ENCODE results near the gene RNASEH2A. TPM values are rescaled to one million over a fixed set of nuclear protein-coding genes. Genes with fewer than 3 reads are reported as not detected.

The RNASEH2A gene
- total RNA-seq, 1 donor from 2014 or later: 22.1 TPM

- peaks cover 22% of the 10 kb centered on the region for H3K4me1 Mint-ChIP-seq
- no peaks in the 10 kb centered on the region for H3K27me3 Mint-ChIP-seq
- no peaks in the 10 kb centered on the region for H3K9me3 Mint-ChIP-seq
- no peaks in the 10 kb centered on the region for H3K36me3 Mint-ChIP-seq (ENCODE audit: low read depth)
- ATAC-seq (ENCODE audit: low read depth) (no peak), DNase-seq (no peak)
- CTCF ChIA-PET: interaction anchor here (0.9 to 9.1 kb wide), 2 partner anchors 9 to 25 kb away, joined by 3 to 278 read pairs; partner anchors contain the start of gene JUNB
- H3K27ac Mint-ChIP-seq: no peak overlapping the region
- TF ChIP-seq CTCF (IDR thresholded peaks at IDR 0.05): no peak
- no peak overlapping the region for H3K4me3 Mint-ChIP-seq
- POLR2A ChIA-PET: interaction anchor here (7.4 kb wide), 1 partner anchor 23 kb away, joined by 80 read pairs; the partner anchor contains the start of gene JUNB
- intact Hi-C loops (cut with micrococcal nuclease): no loop called here
Observed at GRCh38 chr19:12770922-12771321, 35.5 kb upstream of the RNASEH2A start.

GRCh38 chr19:12772323-12772722 lies 34.1 kb upstream of the RNASEH2A start:
- Mint-ChIP-seq H3K4me1 (peaks cover 21% of the 10 kb centered on the region), H3K9me3 (no peaks in the 10 kb centered on the region), H3K27ac (no peak overlapping the region), H3K27me3 (no peaks in the 10 kb centered on the region), H3K36me3 (ENCODE audit: low read depth) (no peaks in the 10 kb centered on the region), H3K4me3 (no peak overlapping the region)
- ATAC-seq (ENCODE audit: low read depth) (no peak), DNase-seq (no peak)
- intact Hi-C loops (cut with micrococcal nuclease): no loop called here
- POLR2A ChIA-PET: interaction anchor here (0.5 to 12.7 kb wide), 2 partner anchors 20 to 118 kb away, joined by 3 to 909 read pairs; partner anchors contain the start of gene JUNB
- TF ChIP-seq CTCF (IDR thresholded peaks at IDR 0.05): no peak
- CTCF ChIA-PET: interaction anchor here (9.1 kb wide), 1 partner anchor 23 kb away, joined by 278 read pairs; the partner anchor contains the start of gene JUNB

- DNase-seq (no peak), ATAC-seq (ENCODE audit: low read depth) (no peak)
- no peak for TF ChIP-seq CTCF (IDR thresholded peaks at IDR 0.05)
- peaks cover 28% of the 10 kb centered on the region for H3K4me1 Mint-ChIP-seq
- no peaks in the 10 kb centered on the region for H3K27me3 Mint-ChIP-seq
- intact Hi-C loops (cut with micrococcal nuclease): no loop called here
- no peak overlapping the region for H3K27ac Mint-ChIP-seq
- H3K9me3 Mint-ChIP-seq: no peaks in the 10 kb centered on the region
- H3K4me3 Mint-ChIP-seq: peak overlapping the region; percentile 20
- ChIA-PET POLR2A (interaction anchor here (0.9 to 12.7 kb wide), 3 partner anchors 16 to 77 kb away, joined by 4 to 909 read pairs (median 5); partner anchors contain the start of genes FBXW9 and JUNB), CTCF (interaction anchor here (1.1 to 9.1 kb wide), 5 partner anchors 9 to 64 kb away, joined by 3 to 278 read pairs (median 4); partner anchors contain the start of gene JUNB)
- no peaks in the 10 kb centered on the region for H3K36me3 Mint-ChIP-seq (ENCODE audit: low read depth)
Observed at GRCh38 chr19:12773571-12773970, 32.8 kb upstream of the RNASEH2A start.

GRCh38 chr19:12774588-12775555 lies 31.5 kb upstream of the RNASEH2A start, which contains the start of gene HOOK2:
Gene HOOK2, minus strand, starts transcription at chr19:12775552. Its CDS starts 103 bp downstream, at chr19:12775449.
- ChIA-PET CTCF (interaction anchor here (1.3 to 9.1 kb wide), 2 partner anchors 9 to 21 kb away, joined by 9 to 278 read pairs; partner anchors contain the start of gene JUNB), POLR2A (interaction anchor here (1.0 to 12.7 kb wide), 4 partner anchors 17 to 52 kb away, joined by 3 to 909 read pairs (median 5); partner anchors contain the start of genes JUNB and RNASEH2A)
- Mint-ChIP-seq H3K4me1 (peaks cover 37% of the 10 kb centered on the region), H3K9me3 (no peaks in the 10 kb centered on the region), H3K27ac (peak within 1 kb of the TSS; percentile 73), H3K27me3 (no peaks in the 10 kb centered on the region), H3K36me3 (ENCODE audit: low read depth) (no peaks in the 10 kb centered on the region), H3K4me3 (peak within 1 kb of the TSS; percentile 80)
- ATAC-seq (ENCODE audit: low read depth) (no peak), DNase-seq (no peak)
- no peak for TF ChIP-seq CTCF (IDR thresholded peaks at IDR 0.05)
- intact Hi-C loops (cut with micrococcal nuclease): no loop called here
